Testis (tissue), 3 donors: Measurements from ENCODE around the gene GDF3. TPM values are rescaled to one million over a fixed set of nuclear protein-coding genes. Genes with fewer than 3 reads are reported as not detected.

Source experiments
- DNase-seq: peaks from one replicate; pipeline ENCODE4 v3.0.0-alpha.2; 2019
- H3K27ac ChIP-seq, 2 donors: fragments of 200-600 bp; sonication (generic); one replicate each; pipeline ENCODE4 v1.5.1; 2019
- H3K27me3 ChIP-seq: fragments of 200-600 bp; sonication (generic); one replicate; pipeline ENCODE4 v1.5.1; 2019
- H3K36me3 ChIP-seq: fragments of 200-600 bp; sonication (generic); one replicate; pipeline ENCODE4 v1.5.1; 2017; ENCODE audit warnings: low read depth; ENCODE audit errors: missing control alignments
- H3K4me1 ChIP-seq: fragments of 200-600 bp; sonication (generic); one replicate; pipeline ENCODE4 v1.5.1; 2019
- H3K4me3 ChIP-seq, 2 donors: fragments of 200-600 bp; sonication (generic); one replicate each; pipeline ENCODE4 v1.5.1; 2017 to 2019
- H3K9me3 ChIP-seq: fragments of 200-600 bp; sonication (generic); one replicate; pipeline ENCODE4 v1.5.1; 2017
- CTCF ChIP-seq, 3 experiments: fragments of 450-650 bp in 2 of 3; fragments of 200-600 bp in 1 of 3; sonication (generic) in 1 of 3; IDR thresholded peaks; one replicate each; pipeline ENCODE4 v1.5.1; 2016 to 2019; ENCODE audit warnings: antibody characterized with exemption in 3 of 3, mild to moderate bottlenecking in 2 of 3, moderate library complexity in 1 of 3
- POLR2A ChIP-seq: fragments of 450-650 bp; IDR thresholded peaks from one replicate; pipeline ENCODE4 v1.6.1; 2017; ENCODE audit warnings: antibody characterized with exemption, mild to moderate bottlenecking, moderate library complexity
- WGBS, 2 donors: methylation state at CpG; one replicate each; pipeline ENCODE4 v1.1.5; 2018; 5-methylcytosine and 5-hydroxymethylcytosine counted together
- intact Hi-C: fragments of 100-400 bp; cut with DNase I; formaldehyde crosslinking; loops from one replicate; pipeline ENCODE4 v1.15.1; 2023; ENCODE audit warnings: low total_unique reads
- polyA plus RNA-seq: library from polyadenylated mRNA; stranded (reverse); fragments of 350-450 nt; fragmentation: Illumina TruSeq; extraction: RNeasy Lipid Tissue Mini Kit (QIAGEN cat#74804); gene quantifications from one replicate; pipeline ENCODE4 v1.2.3, GENCODE V29; 2014; ENCODE audit warnings: low read depth, low replicate concordance; ENCODE audit not compliant: insufficient read depth
- total RNA-seq, 2 donors: library from RNA; depleted of rRNA; stranded (reverse); fragments of >200 nt; gene quantifications; one replicate each; pipeline ENCODE4 v1.2.3, GENCODE V29; 2016

The GDF3 gene
- total and polyA plus RNA-seq, 3 donors from 2014 or later = not detected

GRCh38 chr12:7694556-7695236, 879 bp downstream of the GDF3 start:
- Histone ChIP-seq H3K4me1 (no peaks in the 10 kb centered on the region), H3K9me3 (no peaks in the 10 kb centered on the region), H3K27me3 (no peaks in the 10 kb centered on the region), H3K36me3 (no peaks in the 10 kb centered on the region), H3K27ac (no peak overlapping the region), H3K4me3 (no peak overlapping the region)
- WGBS, 2 donors = 48 to 63% methylated on average over 3 of the region's 3 CpGs
- intact Hi-C loops = no loop called here
- no peak for DNase-seq
- TF ChIP-seq CTCF (IDR thresholded peaks at IDR 0.05) = no peak
- TF ChIP-seq POLR2A = no peak

- intact Hi-C loops = no loop called here
- Histone ChIP-seq H3K36me3 (no peaks in the 10 kb centered on the region), H3K4me3 (no peak overlapping the region), H3K27me3 (no peaks in the 10 kb centered on the region), H3K9me3 (no peaks in the 10 kb centered on the region), H3K27ac (no peak overlapping the region), H3K4me1 (no peaks in the 10 kb centered on the region)
- no peak for DNase-seq
- TF ChIP-seq POLR2A (no peak), CTCF (IDR thresholded peaks at IDR 0.05) (no peak)
- WGBS, 2 donors = 70 to 81% methylated on average over 6 of the region's 6 CpGs
Measured at GRCh38 chr12:7693793-7694192, 1.8 kb downstream of the GDF3 start.

DNA sequence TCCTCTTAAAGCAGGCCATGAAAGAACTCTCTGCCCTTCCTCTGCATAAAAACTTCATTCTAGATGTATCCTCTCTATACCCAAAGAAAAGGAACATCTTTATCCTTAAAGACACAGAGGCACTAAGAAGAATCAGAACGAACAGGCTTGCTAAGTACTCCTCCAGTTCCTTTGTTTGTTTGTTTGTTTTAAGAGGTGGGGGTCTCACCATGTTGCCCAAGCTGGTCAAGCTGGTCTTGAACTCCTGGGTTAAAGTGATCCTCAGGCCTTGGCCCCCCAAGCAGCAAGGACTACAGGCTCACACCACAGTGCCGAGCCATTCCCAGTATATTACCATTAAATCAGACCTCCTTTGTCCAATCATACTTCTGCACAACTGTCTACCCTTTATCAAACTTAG, 14.0 kb downstream of the GDF3 start:
- H3K27ac ChIP-seq = no peak overlapping the region
- no peaks in the 10 kb centered on the region for H3K36me3 ChIP-seq
- H3K27me3 ChIP-seq = no peaks in the 10 kb centered on the region
- H3K4me1 ChIP-seq = no peaks in the 10 kb centered on the region
- TF ChIP-seq CTCF (IDR thresholded peaks at IDR 0.05) = no peak
- TF ChIP-seq POLR2A = no peak
- H3K9me3 ChIP-seq = no peaks in the 10 kb centered on the region
- no peak for DNase-seq
- 53 to 75% methylated on average over 2 of the region's 2 CpGs for WGBS, 2 donors
- H3K4me3 ChIP-seq = no peak overlapping the region
- intact Hi-C loops = no loop called here

- Histone ChIP-seq H3K27me3 (no peaks in the 10 kb centered on the region), H3K9me3 (no peaks in the 10 kb centered on the region), H3K27ac (no peak overlapping the region), H3K4me1 (no peaks in the 10 kb centered on the region), H3K4me3 (no peak overlapping the region), H3K36me3 (no peaks in the 10 kb centered on the region)
- TF ChIP-seq POLR2A (no peak), CTCF (IDR thresholded peaks at IDR 0.05) (no peak)
- intact Hi-C loops = no loop called here
- WGBS, 2 donors = 43 to 47% methylated on average over 9 of the region's 9 CpGs
- no peak for DNase-seq
Measured at GRCh38 chr12:7679251-7680045, 16.1 kb downstream of the GDF3 start.
